ENCODE measurements around the gene OLR1.
A peak's percentile ranks its signal among the peaks of the same experiment; 100 is the strongest.

- TF ChIP-seq, protein P1, sequence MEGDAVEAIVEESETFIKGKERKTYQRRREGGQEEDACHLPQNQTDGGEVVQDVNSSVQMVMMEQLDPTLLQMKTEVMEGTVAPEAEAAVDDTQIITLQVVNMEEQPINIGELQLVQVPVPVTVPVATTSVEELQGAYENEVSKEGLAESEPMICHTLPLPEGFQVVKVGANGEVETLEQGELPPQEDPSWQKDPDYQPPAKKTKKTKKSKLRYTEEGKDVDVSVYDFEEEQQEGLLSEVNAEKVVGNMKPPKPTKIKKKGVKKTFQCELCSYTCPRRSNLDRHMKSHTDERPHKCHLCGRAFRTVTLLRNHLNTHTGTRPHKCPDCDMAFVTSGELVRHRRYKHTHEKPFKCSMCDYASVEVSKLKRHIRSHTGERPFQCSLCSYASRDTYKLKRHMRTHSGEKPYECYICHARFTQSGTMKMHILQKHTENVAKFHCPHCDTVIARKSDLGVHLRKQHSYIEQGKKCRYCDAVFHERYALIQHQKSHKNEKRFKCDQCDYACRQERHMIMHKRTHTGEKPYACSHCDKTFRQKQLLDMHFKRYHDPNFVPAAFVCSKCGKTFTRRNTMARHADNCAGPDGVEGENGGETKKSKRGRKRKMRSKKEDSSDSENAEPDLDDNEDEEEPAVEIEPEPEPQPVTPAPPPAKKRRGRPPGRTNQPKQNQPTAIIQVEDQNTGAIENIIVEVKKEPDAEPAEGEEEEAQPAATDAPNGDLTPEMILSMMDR (IDR thresholded peaks at IDR 0.05): no peak
- peak in 1 of 2 donors; percentile 43 for TF ChIP-seq POLR2A (IDR thresholded peaks at IDR 0.05)
Measured at GRCh38 chr12:10213168-10214135, 41.5 kb upstream of the OLR1 start.

Measured in lower leg skin (tissue), 3 donors.